HG03045 (cell line): ENCODE measurements around the gene ANGPTL3.
"Not testable (repeated sequence)": the region's sequence is repeated elsewhere in the genome, so short reads cannot be mapped to it uniquely, and the experiment has no call there.

ENCODE experiments used
- ATAC-seq: cut with Tn5 transposase; IDR thresholded peaks from one replicate; pipeline ENCODE4 v1.9.1; 2021; ENCODE audit warnings: mild to moderate bottlenecking, moderate library complexity; ENCODE audit not compliant: unreplicated experiment

Gene ANGPTL3

GRCh38 chr1:62597281-62597680 is at the start of gene ANGPTL3:
Gene ANGPTL3, plus strand, starts transcription at chr1:62597520. Its CDS starts 47 bp downstream, at chr1:62597567.
- ATAC-seq: no peak

GRCh38 chr1:62561306-62561705 is 36.0 kb upstream of the ANGPTL3 start:
- no peak for ATAC-seq

- ATAC-seq: not testable (repeated sequence)
These were observed 30.1 kb upstream of the ANGPTL3 start for GRCh38 chr1:62567182-62567581.

GRCh38 chr1:62567926-62568325 is 29.4 kb upstream of the ANGPTL3 start:
- ATAC-seq: not testable (repeated sequence)

DNA sequence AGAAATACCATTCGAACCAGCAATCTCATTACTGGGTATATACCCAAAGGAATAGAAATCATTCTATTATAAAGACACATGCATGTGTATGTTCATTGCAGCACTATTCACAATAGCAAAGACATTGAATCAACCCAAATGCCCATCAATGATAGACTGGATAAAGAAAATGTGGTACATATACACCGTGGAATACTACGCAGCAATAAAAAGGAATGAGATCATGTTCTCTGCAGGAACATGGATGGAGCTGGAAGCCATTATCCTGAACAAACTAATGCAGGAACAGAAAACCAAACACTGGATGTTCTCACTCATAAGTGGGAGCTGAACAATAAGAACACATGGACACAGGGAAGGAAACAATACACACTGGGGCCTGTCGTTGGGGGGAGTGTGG is 25.8 kb upstream of the ANGPTL3 start:
- ATAC-seq: not testable (repeated sequence)

- no peak for ATAC-seq
These were observed 24.8 kb upstream of the ANGPTL3 start for GRCh38 chr1:62572476-62572875.

DNA sequence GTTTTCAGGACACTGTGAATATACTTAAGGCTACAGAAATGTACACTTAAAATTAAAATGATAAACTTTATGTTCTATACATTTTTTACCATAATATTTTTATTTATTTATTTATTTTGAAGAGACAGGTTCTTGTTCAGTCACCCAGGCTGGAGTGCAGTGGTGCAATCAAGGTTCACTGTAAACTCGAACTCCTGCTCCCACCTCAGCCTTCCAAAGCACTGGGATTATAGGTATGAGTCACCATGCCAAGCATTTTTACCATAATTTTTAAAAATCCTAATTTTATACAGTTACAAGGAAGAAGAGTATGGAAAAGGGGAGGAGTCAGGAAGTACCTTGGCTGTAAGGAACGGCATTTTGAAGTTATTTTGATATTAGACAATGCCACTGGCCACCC is 23.6 kb upstream of the ANGPTL3 start:
- no peak for ATAC-seq

DNA sequence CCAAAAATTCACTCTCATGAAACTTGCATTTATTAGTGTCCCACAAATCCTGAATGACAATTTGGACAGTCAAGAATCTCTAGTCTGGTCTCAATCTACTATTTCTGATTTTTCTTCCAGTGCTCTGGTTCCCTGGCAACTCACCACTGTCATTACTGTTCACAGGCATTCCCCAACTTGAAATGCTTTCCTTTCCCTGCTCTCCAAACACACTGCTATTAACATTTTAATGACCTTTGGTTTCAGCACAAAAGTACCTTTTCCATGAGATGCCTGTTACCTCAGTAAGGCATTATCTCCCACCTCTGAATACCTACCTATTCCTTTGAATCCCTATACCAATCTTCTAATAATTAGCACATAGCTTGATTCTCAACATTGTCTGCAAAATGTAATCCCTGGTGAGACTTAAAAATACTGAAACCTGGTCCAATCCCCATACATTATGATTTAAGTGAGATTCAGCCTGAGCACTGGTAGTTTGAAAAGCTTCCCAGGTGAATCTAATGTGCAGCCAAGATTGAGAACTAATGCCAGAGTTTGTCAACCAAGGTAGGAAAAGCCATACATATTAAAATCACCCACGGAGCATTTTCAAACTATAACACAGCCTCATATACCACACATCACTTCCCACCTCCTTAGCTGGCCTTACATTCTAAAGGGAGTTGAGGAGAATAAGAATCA is 11.7 kb upstream of the ANGPTL3 start:
- ATAC-seq: no peak

GRCh38 chr1:62588000-62588399 is 9.3 kb upstream of the ANGPTL3 start:
- no peak for ATAC-seq

- no peak for ATAC-seq
These were observed 8.0 kb upstream of the ANGPTL3 start for GRCh38 chr1:62589321-62589720.

- ATAC-seq: no peak
These were observed 6.9 kb upstream of the ANGPTL3 start for GRCh38 chr1:62590255-62590969.

DNA sequence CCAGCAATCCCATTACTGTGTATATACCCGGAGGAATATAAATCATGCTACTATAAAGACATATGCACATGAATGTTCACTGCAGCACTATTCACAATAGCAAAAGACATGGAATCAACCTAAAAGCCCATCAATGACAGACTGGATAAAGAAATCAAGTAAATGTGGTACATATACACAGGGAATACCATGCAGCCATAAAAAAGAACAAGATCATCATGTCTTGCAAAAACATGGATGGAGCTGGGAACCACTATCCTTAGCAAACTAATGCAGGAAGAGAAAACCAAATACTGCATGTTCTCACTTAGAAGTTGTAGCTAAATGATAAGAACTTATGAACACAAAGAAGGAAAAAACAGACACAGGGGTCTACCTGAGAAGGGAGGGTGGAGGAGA is 6.4 kb upstream of the ANGPTL3 start:
- no peak for ATAC-seq

DNA sequence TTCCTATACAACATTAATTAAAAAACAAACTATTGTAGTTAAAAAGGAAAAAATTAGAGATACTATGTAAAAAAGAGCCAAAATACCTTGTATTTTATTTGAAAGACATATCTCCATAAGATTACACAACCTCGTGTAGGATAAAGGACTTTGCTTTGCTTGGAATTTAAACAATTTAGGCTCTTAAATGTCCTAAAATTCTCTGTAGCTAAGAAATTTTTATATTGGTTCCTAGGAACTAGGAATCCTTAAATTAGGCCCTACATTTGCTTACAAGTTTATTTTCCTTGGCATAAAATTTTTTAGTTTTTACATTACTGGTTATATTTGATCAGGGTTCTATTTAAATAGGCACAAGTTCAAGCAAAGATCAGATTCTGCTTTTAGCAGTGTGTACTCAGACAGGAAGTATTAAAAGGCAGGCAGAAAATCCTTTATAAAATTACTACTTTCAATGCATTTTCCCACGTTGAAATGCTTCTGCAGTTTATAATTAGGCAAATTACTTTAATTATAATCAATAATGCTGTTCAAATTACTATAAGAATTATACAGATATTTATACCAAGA is 3.4 kb upstream of the ANGPTL3 start:
- no peak for ATAC-seq

DNA sequence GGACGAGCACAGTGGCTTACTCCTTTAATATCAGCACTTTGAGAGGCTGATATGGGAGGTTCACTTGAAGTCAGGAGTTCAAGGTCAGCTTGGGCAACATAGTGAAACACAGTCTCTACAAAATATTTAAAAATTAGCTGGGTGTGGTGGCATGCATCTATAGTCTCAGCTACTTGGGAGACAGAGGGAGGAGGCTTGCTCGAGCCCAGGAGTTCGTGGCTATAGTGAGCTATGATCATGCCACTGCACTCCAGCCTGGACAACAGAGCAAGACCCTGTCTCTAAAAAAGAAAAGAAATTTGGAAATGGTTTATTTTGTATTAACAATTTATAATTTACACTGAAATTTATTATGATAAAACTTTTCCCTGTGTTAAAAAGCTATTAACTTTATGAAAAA is 1.7 kb upstream of the ANGPTL3 start:
- no peak for ATAC-seq

GRCh38 chr1:62599044-62599443 is 1.7 kb downstream of the ANGPTL3 start:
- no peak for ATAC-seq

- ATAC-seq: no peak
These were observed 4.1 kb downstream of the ANGPTL3 start for GRCh38 chr1:62601457-62601856.

- ATAC-seq: no peak
These were observed 11.6 kb downstream of the ANGPTL3 start for GRCh38 chr1:62608905-62609304.

GRCh38 chr1:62610588-62610987 is 13.3 kb downstream of the ANGPTL3 start:
- ATAC-seq: not testable (repeated sequence)

- ATAC-seq: no peak
These were observed 15.4 kb downstream of the ANGPTL3 start for GRCh38 chr1:62612770-62613169.

- ATAC-seq: peak; percentile 88
These were observed 16.0 kb downstream of the ANGPTL3 start for GRCh38 chr1:62613325-62613727.

DNA sequence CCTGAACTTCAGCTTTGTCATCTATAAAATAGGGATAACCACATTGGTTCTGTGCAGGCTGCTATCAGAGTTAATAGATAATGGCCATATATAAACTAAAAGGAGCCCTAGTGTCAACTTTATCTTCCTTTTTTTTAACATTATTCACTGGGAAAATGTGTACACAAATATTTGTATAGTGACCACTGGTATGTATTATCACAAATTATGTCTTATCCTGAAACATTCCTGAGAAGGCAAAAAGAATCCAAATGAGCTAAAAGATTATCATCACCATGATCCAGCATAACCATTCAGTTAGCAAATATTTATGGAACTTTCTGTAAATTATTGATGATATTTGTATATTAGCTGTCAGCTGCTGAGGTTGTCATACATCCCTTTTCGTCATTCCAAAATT is 16.6 kb downstream of the ANGPTL3 start:
- ATAC-seq: no peak

DNA sequence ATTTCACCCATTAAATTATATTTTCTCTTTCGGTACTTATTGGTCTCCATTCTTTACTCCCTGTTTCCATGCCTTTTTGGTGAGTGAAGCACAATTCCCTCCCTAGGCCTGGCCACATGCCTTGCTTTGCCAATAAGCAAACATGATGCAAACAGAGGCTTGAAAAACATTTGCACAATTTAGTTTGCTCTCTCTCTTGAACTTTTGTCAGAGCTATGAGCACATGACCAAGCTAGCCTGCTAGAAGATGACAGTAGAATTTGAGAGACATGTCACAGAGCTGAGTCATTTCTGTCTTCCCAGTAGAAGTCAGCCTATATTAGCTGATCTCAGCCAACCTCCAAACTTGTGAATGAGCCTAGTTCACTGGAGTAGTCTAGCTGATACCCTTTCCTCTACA is 24.6 kb downstream of the ANGPTL3 start:
- peak; percentile 95 for ATAC-seq
